ENCODE data around the gene RRP1B. TPM values are rescaled to one million over a fixed set of nuclear protein-coding genes. Genes with fewer than 3 reads are reported as not detected.

The RRP1B gene
- total RNA-seq, 2 donors from 2014 or later: 10.5 to 16.0 TPM

- TF ChIP-seq CTCF (IDR thresholded peaks at IDR 0.05): peak in 1 of 2 donors; percentile 25
- Histone ChIP-seq H3K27ac (peak within 1 kb of the TSS; percentile 88 to 90), H3K36me3 (peaks cover 3% of the 10 kb centered on the region), H3K9me3 (no peaks in the 10 kb centered on the region), H3K4me1 (peaks cover 0 to 35% of the 10 kb centered on the region in 2 donors), H3K4me3 (peak within 1 kb of the TSS; percentile 84 to 94), H3K27me3 (no peaks in the 10 kb centered on the region)
- peak; percentile 83 for DNase-seq (ENCODE audit: low spot score)
These were observed 59.8 kb downstream of the RRP1B start, which contains the start of gene PDXK for GRCh38 chr21:43718872-43719747. Gene PDXK, plus strand, starts transcription at chr21:43719129. Its CDS starts 166 bp downstream, at chr21:43719295.

GRCh38 chr21:43719748-43720538, 60.6 kb downstream of the RRP1B start:
- no peaks in the 10 kb centered on the region for H3K27me3 ChIP-seq
- peaks cover 5% of the 10 kb centered on the region for H3K36me3 ChIP-seq
- peak overlapping the region; percentile 88 to 90 for H3K27ac ChIP-seq
- H3K9me3 ChIP-seq: no peaks in the 10 kb centered on the region
- no peak for DNase-seq (ENCODE audit: low spot score)
- peak overlapping the region; percentile 84 to 94 for H3K4me3 ChIP-seq
- H3K4me1 ChIP-seq: peaks cover 0 to 35% of the 10 kb centered on the region in 2 donors
- no peak for TF ChIP-seq CTCF (IDR thresholded peaks at IDR 0.05)

- Histone ChIP-seq H3K4me1 (peaks cover 0 to 40% of the 10 kb centered on the region in 2 donors), H3K9me3 (no peaks in the 10 kb centered on the region), H3K4me3 (peak overlapping the region; percentile 84 to 94), H3K36me3 (peaks cover 5% of the 10 kb centered on the region), H3K27me3 (no peaks in the 10 kb centered on the region), H3K27ac (peak overlapping the region in 1 of 2 donors; percentile 90)
- no peak for TF ChIP-seq CTCF (IDR thresholded peaks at IDR 0.05)
- no peak for DNase-seq (ENCODE audit: low spot score)
These were observed 61.3 kb downstream of the RRP1B start for GRCh38 chr21:43720539-43721166.

GRCh38 chr21:43721206-43721605, 61.8 kb downstream of the RRP1B start:
- Histone ChIP-seq H3K4me3 (no peak overlapping the region), H3K27me3 (no peaks in the 10 kb centered on the region), H3K4me1 (peaks cover 0 to 45% of the 10 kb centered on the region in 2 donors), H3K9me3 (no peaks in the 10 kb centered on the region), H3K36me3 (peaks cover 5% of the 10 kb centered on the region), H3K27ac (peak overlapping the region in 1 of 2 donors; percentile 3)
- TF ChIP-seq CTCF (IDR thresholded peaks at IDR 0.05): no peak
- no peak for DNase-seq (ENCODE audit: low spot score)

GRCh38 chr21:43721939-43722338, 62.6 kb downstream of the RRP1B start:
- no peak for DNase-seq (ENCODE audit: low spot score)
- H3K27ac ChIP-seq: no peak overlapping the region
- H3K4me1 ChIP-seq: peaks cover 0 to 52% of the 10 kb centered on the region in 2 donors
- H3K9me3 ChIP-seq: no peaks in the 10 kb centered on the region
- no peaks in the 10 kb centered on the region for H3K27me3 ChIP-seq
- TF ChIP-seq CTCF (IDR thresholded peaks at IDR 0.05): no peak
- H3K36me3 ChIP-seq: peaks cover 5% of the 10 kb centered on the region
- no peak overlapping the region for H3K4me3 ChIP-seq
